Right atrium auricular region (tissue), 2 donors: ENCODE data around the gene CXCL3. TPM values are rescaled to one million over a fixed set of nuclear protein-coding genes. Genes with fewer than 3 reads are reported as not detected.

Experiments
- DNase-seq: peaks from one replicate; pipeline ENCODE4 v3.0.0-alpha.2; 2019; ENCODE audit warnings: low spot score
- H3K27ac ChIP-seq, 2 donors: fragments of 200-600 bp; sonication (generic); 1 replicate in 1 of 2; 2 replicates in 1 of 2; pipeline ENCODE4 v1.5.1; 2016 to 2019
- H3K27me3 ChIP-seq, 2 donors: fragments of 200-600 bp; sonication (generic); one replicate each; pipeline versions ENCODE4 v1.5.1 to v1.6.0; 2017 to 2019
- H3K36me3 ChIP-seq: fragments of 200-600 bp; sonication (generic); one replicate; pipeline ENCODE4 v1.5.1; 2016
- H3K4me1 ChIP-seq, 2 donors: fragments of 200-600 bp; sonication (generic); one replicate each; pipeline versions ENCODE4 v1.5.1 to v1.6.0; 2017 to 2019
- H3K4me3 ChIP-seq, 2 donors: fragments of 200-600 bp; sonication (generic); 1 replicate in 1 of 2; 2 replicates in 1 of 2; pipeline ENCODE4 v1.5.1; 2017 to 2019; ENCODE audit warnings: mild to moderate bottlenecking in 1 of 2, moderate library complexity in 1 of 2
- H3K9me3 ChIP-seq, 2 donors: fragments of 200-600 bp; sonication (generic); one replicate each; pipeline ENCODE4 v1.5.1; 2019
- total RNA-seq, 2 donors: library from RNA; depleted of rRNA; stranded (reverse); fragments of >200 nt; gene quantifications; one replicate each; pipeline ENCODE4 v1.1.0, GENCODE V29; 2016
- TF ChIP-seq, protein P1 (sequence below), 2 donors: fragments of 200-600 bp; sonication (generic); IDR thresholded peaks; one replicate each; pipeline ENCODE4 v1.5.1; 2019; ENCODE audit warnings: antibody characterized with exemption in 2 of 2

The CXCL3 gene
- total RNA-seq, 2 donors from 2014 or later, result 0.63 TPM; not detected in 1

DNA sequence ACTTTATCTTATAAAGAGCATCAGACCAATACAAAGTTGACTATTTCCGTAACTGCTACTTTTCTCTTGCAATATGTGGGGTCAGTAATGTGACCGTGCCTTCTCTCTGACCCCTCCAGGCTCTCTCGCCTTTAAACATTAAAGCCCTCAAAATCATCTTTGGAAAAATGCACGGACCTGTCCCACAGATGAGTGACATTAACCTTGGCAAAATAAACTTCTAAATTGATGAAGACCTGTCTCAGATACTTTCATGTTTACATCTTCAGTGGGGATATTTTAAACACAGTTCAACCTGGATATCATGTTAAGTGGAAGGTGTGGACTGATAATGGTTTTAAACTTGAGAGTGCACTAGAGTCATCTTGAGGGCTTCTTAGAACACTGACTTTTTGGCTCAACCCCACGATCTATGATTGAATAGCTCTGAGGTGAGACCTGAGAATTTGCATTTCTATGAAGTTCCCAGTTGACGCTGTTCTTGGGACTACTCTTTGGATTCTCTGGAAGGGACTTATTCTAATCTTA is 26.7 kb upstream of the CXCL3 start:
- TF ChIP-seq, protein P1, sequence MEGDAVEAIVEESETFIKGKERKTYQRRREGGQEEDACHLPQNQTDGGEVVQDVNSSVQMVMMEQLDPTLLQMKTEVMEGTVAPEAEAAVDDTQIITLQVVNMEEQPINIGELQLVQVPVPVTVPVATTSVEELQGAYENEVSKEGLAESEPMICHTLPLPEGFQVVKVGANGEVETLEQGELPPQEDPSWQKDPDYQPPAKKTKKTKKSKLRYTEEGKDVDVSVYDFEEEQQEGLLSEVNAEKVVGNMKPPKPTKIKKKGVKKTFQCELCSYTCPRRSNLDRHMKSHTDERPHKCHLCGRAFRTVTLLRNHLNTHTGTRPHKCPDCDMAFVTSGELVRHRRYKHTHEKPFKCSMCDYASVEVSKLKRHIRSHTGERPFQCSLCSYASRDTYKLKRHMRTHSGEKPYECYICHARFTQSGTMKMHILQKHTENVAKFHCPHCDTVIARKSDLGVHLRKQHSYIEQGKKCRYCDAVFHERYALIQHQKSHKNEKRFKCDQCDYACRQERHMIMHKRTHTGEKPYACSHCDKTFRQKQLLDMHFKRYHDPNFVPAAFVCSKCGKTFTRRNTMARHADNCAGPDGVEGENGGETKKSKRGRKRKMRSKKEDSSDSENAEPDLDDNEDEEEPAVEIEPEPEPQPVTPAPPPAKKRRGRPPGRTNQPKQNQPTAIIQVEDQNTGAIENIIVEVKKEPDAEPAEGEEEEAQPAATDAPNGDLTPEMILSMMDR (IDR thresholded peaks at IDR 0.05), result no peak
- H3K4me1 ChIP-seq, result no peaks in the 10 kb centered on the region
- no peak overlapping the region for H3K27ac ChIP-seq
- H3K4me3 ChIP-seq, result no peak overlapping the region
- no peak for DNase-seq
- H3K27me3 ChIP-seq, result no peaks in the 10 kb centered on the region
- no peaks in the 10 kb centered on the region for H3K36me3 ChIP-seq
- peaks cover 0 to 5% of the 10 kb centered on the region in 2 donors for H3K9me3 ChIP-seq

DNA sequence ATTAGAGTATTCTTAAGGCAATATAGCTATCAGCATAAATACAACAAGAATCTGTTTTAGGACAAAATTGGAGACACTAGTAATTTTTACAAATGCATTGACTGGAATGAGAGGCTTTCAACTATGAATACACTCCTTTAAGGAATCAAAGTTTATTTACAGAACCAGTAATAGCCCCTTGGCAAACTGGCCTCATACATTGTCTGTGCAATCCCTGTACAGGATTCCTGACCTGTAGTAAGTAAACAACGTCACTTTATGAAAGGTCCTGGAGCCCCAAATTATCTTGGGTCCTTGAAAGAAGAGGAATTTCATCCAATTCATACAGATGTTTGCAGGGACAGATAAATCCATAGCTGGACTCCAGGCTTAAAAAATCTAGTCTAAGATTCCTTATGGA is 25.4 kb upstream of the CXCL3 start:
- Histone ChIP-seq H3K9me3 (no peaks in the 10 kb centered on the region), H3K4me1 (no peaks in the 10 kb centered on the region), H3K4me3 (no peak overlapping the region), H3K36me3 (no peaks in the 10 kb centered on the region), H3K27me3 (no peaks in the 10 kb centered on the region), H3K27ac (no peak overlapping the region)
- no peak for DNase-seq
- TF ChIP-seq, protein P1 (IDR thresholded peaks at IDR 0.05), result no peak

DNA sequence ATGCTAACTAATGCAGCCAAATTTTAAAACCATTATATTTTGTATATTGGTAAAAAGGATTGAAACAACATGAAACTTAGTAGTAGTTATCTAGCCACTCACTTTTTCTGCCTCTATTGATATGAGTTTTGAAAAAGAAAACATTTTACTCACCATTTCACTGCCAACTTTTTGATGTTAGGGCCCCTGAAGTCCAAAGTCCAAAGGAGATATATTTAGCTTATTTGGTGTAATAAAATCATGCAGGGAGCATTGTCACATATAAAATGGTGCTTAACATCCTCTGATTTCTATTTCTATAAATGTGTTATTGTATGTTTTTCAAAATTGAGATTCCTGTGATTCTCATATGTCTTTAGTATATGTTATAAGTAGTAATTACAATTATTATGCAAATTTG is 24.5 kb upstream of the CXCL3 start:
- no peaks in the 10 kb centered on the region for H3K9me3 ChIP-seq
- no peaks in the 10 kb centered on the region for H3K4me1 ChIP-seq
- TF ChIP-seq, protein P1 (IDR thresholded peaks at IDR 0.05), result no peak
- H3K4me3 ChIP-seq, result no peak overlapping the region
- no peak for DNase-seq
- no peaks in the 10 kb centered on the region for H3K27me3 ChIP-seq
- H3K36me3 ChIP-seq, result no peaks in the 10 kb centered on the region
- no peak overlapping the region for H3K27ac ChIP-seq

DNA sequence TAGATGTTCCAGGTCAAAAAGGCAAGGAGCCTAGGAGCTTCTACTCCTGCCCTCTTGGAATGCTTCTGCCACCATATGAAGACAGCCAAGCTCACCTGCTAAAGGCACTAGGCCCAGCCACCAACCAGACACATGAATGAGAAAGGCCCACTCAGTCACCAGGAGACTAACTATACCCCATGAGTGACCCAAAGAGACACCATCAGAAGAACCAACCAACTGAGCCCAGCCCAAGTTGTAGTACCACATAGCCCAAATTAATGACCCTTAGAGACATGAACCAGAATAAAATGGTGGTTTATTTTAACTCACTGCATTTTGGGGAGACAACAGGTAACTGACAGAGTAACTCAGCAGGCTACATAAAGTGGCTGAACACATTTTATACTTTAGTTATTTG is 22.9 kb upstream of the CXCL3 start:
- no peaks in the 10 kb centered on the region for H3K4me1 ChIP-seq
- TF ChIP-seq, protein P1 (IDR thresholded peaks at IDR 0.05), result no peak
- H3K4me3 ChIP-seq, result no peak overlapping the region
- H3K9me3 ChIP-seq, result no peaks in the 10 kb centered on the region
- no peak overlapping the region for H3K27ac ChIP-seq
- no peaks in the 10 kb centered on the region for H3K36me3 ChIP-seq
- DNase-seq, result no peak
- H3K27me3 ChIP-seq, result no peaks in the 10 kb centered on the region

DNA sequence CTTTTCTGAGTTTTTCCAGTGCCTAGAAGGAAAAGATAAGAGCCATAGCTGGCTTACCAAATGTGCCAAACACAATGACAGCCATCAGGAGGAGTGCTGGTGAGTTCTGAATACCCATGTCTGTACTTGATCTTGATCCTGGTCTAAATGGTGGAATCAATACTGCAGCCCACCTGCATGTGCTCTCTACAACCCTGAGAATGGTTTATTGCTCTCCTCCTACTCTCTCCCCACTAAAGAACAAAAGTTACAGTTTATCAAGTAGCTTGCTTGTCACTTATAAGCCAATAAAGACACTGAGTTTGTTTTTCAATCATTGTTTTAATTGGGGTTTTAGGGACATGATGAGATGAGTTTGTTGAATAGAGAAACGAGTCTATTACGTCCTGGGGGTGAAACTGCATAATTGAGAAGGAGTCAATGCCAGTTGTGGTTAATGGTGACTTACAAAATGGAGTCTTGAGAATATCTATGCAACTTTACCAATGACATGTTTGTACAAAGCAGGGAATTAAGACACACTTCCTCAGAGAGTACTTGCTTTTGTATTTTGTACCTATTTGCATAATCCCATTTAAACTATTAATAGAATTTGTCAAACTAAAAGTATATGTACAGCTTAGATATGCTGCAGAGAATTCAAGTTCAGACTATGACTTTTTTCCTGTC is 20.8 kb upstream of the CXCL3 start:
- Histone ChIP-seq H3K4me3 (no peak overlapping the region), H3K4me1 (no peaks in the 10 kb centered on the region), H3K36me3 (no peaks in the 10 kb centered on the region), H3K9me3 (no peaks in the 10 kb centered on the region), H3K27ac (no peak overlapping the region), H3K27me3 (no peaks in the 10 kb centered on the region)
- DNase-seq, result no peak
- TF ChIP-seq, protein P1 (IDR thresholded peaks at IDR 0.05), result no peak
